ENCODE data around the gene AKR7A3. TPM values are rescaled to one million over a fixed set of nuclear protein-coding genes. Genes with fewer than 3 reads are reported as not detected.
A peak's percentile ranks its signal among the peaks of the same experiment; 100 is the strongest.
"Not testable (repeated sequence)": the region's sequence is repeated elsewhere in the genome, so short reads cannot be mapped to it uniquely, and the experiment has no call there.

Gene AKR7A3
- total RNA-seq, 1 donor from 2014 or later = 2.5 TPM

DNA sequence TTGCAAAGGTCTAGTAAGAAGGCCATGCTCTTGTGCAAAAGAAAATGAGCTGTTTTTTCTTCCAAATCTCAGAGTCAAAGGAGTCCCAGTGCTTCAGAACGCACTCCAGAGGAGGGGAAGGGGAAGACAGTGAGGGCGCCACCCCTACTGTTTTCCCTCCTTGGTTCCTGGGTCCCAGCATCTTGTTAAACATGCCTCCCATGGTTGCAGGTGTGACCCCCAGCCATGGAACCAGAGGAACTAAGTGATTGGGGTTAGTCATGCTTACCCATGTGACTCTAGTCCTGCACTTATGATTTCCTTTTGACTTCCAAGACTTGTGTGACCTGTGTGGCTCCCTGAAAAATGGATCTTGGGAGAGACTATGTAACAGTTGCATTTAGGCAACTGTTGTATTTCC is 6.1 kb upstream of the AKR7A3 start:
- Mint-ChIP-seq H3K4me3 (no peak overlapping the region), H3K36me3 (ENCODE audit: low read depth) (peaks cover 26% of the 10 kb centered on the region), H3K4me1 (no peaks in the 10 kb centered on the region), H3K27ac (no peak overlapping the region), H3K27me3 (peaks cover 2% of the 10 kb centered on the region), H3K9me3 (peaks cover 24% of the 10 kb centered on the region)
- no peak for DNase-seq
- intact Hi-C loops (cut with micrococcal nuclease) = no loop called here

DNA sequence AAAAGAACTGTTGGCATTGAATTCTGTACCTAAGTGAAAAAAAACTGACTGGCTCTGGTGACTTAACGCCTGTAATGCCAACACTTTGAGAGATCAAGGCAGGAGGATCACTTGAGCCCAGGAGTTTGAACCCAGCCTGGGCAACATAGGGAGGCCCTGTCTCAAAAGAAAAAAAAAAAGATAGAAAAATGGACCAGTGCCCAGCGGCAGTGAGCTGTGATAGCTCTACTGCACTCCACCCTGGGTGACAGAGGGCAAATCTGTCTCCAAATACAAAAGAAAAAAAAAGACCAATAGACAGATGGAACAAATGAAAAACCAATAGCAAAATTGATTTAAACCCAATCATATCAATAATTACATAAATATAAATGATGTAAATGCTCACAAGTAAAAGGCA is 674 bp upstream of the AKR7A3 start:
- H3K9me3 Mint-ChIP-seq = peaks cover 1% of the 10 kb centered on the region
- intact Hi-C loops (cut with micrococcal nuclease) = no loop called here
- DNase-seq = no peak
- H3K27me3 Mint-ChIP-seq = peaks cover 10% of the 10 kb centered on the region
- no peak overlapping the region for H3K27ac Mint-ChIP-seq
- peaks cover 6% of the 10 kb centered on the region for H3K36me3 Mint-ChIP-seq (ENCODE audit: low read depth)
- H3K4me1 Mint-ChIP-seq = peaks cover 2% of the 10 kb centered on the region
- H3K4me3 Mint-ChIP-seq = peak overlapping the region; percentile 43

DNA sequence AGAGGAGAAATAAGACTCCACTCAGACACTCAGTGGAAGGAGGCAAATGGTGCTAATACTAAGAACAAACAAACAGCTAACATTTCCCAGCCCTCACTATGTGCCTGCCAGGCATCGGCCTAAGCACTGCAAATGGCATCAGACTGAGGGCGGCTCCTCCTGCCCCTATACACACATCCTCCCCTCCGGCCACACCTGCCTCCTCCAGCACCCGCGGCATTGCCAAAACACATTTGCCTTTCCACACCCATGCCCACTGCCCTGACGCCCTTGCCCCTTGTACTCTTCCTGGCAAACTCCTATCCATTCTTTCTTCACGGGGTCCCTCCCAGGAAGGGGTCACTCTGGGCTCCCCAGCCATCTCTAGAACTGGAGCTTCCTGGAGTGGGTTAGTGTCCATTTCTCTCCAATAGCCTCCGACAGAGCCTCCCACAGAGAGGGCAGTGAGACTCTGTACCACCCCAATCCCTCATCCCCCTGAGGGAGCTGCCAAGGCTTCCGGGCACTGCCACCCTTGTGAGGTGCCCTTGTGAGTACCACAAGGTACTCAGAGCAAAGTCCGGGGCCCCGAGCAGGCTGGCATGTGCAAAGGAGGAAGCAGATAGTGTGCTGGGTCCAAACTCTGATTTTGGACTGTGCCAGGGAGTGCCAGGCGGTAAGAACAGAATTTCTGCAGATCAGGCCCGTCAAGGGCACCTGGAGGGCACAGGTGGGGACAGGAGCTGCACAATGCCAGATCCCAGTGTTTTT is 959 bp downstream of the AKR7A3 start:
- intact Hi-C loops (cut with micrococcal nuclease) = no loop called here
- H3K27ac Mint-ChIP-seq = peak overlapping the region; percentile 12

DNA sequence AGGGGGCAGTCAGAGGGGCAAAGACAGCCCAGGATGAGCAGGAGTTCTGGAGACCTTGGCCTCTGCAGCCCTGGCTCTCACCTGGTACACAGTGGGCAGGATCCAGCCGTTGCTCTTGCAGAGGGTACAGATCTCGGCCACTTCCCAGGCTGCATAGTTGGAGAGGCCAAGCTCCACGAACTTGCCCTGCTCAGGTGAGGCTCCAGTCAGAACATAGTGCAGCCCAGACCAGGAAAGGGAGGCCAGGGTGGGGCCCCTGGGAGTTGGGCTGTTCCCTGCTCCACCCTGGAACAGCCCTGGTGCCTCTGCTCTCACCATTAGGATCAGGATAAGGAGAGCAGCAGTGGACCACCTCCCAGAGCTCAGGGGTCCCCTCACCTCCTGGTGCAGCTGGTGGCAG is 2.8 kb downstream of the AKR7A3 start:
- H3K9me3 Mint-ChIP-seq; intact Hi-C loops (cut with micrococcal nuclease); H3K4me3 Mint-ChIP-seq: not testable (repeated sequence)

More for the DNA sequence above, 959 bp downstream of the AKR7A3 start:
- Mint-ChIP-seq H3K36me3 (ENCODE audit: low read depth) (peaks cover 2% of the 10 kb centered on the region), H3K27me3 (peaks cover 10% of the 10 kb centered on the region), H3K4me1 (peaks cover 2% of the 10 kb centered on the region), H3K4me3 (peak overlapping the region; percentile 25), H3K9me3 (no peaks in the 10 kb centered on the region)
- DNase-seq = no peak

DNA sequence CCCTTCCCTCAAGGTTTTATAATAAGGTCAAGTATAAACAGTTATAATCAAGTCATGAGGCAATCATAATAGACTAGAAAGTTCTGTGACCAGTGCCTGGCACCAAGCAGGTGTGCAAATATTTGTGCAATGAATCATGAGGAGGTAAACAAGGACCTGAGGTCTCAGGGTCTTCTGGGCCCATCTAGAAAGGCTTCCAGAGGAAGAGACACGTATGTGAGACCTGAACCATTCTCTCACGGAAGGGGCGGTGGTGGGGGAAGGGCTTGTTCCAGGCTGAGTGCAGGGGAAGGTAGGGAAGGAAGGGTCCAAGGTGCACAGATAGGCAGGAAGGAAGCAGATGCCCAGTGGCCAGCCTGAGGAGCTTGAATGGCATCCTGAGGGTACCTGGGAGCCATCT is 3.2 kb downstream of the AKR7A3 start:
- H3K36me3 Mint-ChIP-seq (ENCODE audit: low read depth); H3K4me3 Mint-ChIP-seq; DNase-seq; H3K9me3 Mint-ChIP-seq; H3K27ac Mint-ChIP-seq; intact Hi-C loops (cut with micrococcal nuclease); H3K4me1 Mint-ChIP-seq: not testable (repeated sequence)
- H3K27me3 Mint-ChIP-seq = peaks cover 10% of the 10 kb centered on the region

More for the DNA sequence above, 2.8 kb downstream of the AKR7A3 start:
- H3K4me1 Mint-ChIP-seq; H3K36me3 Mint-ChIP-seq (ENCODE audit: low read depth); H3K27ac Mint-ChIP-seq; DNase-seq: not testable (repeated sequence)
- H3K27me3 Mint-ChIP-seq = peaks cover 10% of the 10 kb centered on the region

DNA sequence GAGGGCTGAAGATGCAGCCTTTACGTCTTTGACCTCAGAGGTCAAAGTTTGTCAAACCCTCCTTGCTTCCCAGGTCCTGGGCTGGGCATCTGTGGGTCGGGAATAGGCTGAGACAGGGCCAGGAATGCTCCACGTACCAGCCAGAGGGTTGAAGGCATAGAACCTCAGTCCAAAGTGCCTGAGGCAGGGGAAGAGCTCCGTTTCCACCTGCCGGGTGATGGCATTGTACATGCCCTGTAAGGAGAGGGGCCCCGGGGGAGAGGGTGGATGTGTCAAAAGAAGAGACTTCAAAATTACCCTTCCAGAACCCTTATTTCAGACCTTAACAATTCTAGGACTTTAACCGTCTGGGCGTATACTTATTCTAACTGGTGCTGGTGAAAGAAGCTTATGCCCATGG is 3.7 kb downstream of the AKR7A3 start:
- H3K27ac Mint-ChIP-seq = no peak overlapping the region
- H3K4me1 Mint-ChIP-seq = peaks cover 2% of the 10 kb centered on the region
- no peaks in the 10 kb centered on the region for H3K9me3 Mint-ChIP-seq
- H3K4me3 Mint-ChIP-seq = no peak overlapping the region
- no peak for DNase-seq
- intact Hi-C loops (cut with micrococcal nuclease) = no loop called here
- peaks cover 1% of the 10 kb centered on the region for H3K36me3 Mint-ChIP-seq (ENCODE audit: low read depth)
- peaks cover 9% of the 10 kb centered on the region for H3K27me3 Mint-ChIP-seq

DNA sequence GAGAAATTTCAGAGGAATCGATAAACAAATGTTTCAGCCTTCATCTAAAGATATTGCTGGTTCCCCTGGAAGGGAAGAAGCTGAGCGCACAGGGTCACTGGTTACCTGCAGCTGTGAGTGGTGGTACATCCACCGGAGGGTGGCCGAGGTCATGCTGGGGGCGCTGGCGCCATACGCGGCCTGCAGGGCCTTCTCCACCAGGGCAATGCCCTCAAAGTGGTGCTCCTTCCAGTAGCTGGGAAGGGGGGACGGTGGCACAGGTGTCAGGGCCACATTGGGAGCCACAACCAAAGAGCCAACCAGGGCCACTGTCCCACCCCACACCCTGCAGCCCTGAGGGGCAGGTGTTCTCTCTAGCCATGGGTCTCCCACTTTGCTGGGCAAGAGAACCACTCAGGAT is 4.7 kb downstream of the AKR7A3 start:
- Mint-ChIP-seq H3K27me3 (peaks cover 6% of the 10 kb centered on the region), H3K4me3 (no peak overlapping the region), H3K27ac (no peak overlapping the region), H3K9me3 (no peaks in the 10 kb centered on the region), H3K36me3 (ENCODE audit: low read depth) (peaks cover 1% of the 10 kb centered on the region), H3K4me1 (peaks cover 2% of the 10 kb centered on the region)
- intact Hi-C loops (cut with micrococcal nuclease) = no loop called here
- DNase-seq = no peak

DNA sequence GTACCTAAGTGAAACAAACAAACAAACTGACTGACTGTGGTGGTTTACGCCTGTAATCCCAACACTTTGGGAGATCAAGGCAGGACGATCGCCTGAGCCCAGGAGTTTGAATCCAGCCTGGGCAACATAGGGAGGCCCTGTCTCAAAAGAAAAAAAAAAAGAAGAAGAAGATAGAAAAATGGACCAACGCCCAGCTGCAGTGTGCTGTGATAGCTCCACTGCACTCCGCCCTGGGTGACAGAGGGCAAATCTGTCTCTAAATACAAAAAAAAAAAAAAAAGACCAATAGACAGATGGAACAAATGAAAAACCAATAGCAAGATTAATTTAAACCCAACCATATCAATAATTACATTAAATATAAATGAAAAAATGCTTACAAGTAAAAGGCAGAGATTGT is 13.9 kb downstream of the AKR7A3 start:
- Mint-ChIP-seq H3K4me1 (no peaks in the 10 kb centered on the region), H3K27me3 (peaks cover 11% of the 10 kb centered on the region), H3K9me3 (peaks cover 4% of the 10 kb centered on the region), H3K27ac (no peak overlapping the region), H3K36me3 (ENCODE audit: low read depth) (peaks cover 2% of the 10 kb centered on the region), H3K4me3 (no peak overlapping the region)
- intact Hi-C loops (cut with micrococcal nuclease) = no loop called here
- DNase-seq = no peak

DNA sequence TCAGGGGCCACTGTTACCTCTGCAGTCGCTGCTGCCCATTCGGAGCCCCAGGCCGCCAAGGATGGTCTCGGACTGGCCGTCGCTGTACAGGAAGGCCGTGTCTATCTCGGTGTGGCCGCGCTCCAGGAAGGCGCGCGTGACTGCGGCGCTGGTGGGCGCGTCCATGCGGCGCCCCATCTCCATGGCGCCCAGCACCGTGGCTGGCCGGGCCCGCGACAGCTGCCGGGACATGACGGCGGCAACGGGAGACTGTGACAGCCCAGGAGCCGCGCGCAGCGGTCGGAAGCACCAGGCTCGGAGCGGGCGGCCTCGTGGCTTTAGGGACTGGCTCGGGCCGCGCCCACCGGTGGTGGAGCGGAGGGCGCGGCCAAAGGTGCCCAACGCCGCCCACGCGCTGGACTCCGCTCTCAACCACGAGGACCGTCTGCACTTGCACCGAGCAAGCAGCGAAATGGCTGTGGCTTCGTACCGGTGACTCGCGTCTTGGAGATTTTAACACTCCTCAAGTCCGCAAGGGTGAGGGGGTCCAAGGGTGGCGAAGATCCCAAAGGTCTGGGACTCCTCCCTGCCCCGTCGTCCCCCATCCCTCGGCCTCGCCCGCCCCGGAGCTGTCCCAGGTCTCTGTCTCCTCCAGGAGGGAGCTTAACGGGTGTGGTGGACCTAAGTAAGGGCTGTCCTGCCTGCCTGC is 14.6 kb downstream of the AKR7A3 start:
- H3K27me3 Mint-ChIP-seq = peaks cover 11% of the 10 kb centered on the region
- intact Hi-C loops (cut with micrococcal nuclease); DNase-seq; H3K9me3 Mint-ChIP-seq; H3K4me3 Mint-ChIP-seq; H3K36me3 Mint-ChIP-seq (ENCODE audit: low read depth); H3K27ac Mint-ChIP-seq; H3K4me1 Mint-ChIP-seq: not testable (repeated sequence)

DNA sequence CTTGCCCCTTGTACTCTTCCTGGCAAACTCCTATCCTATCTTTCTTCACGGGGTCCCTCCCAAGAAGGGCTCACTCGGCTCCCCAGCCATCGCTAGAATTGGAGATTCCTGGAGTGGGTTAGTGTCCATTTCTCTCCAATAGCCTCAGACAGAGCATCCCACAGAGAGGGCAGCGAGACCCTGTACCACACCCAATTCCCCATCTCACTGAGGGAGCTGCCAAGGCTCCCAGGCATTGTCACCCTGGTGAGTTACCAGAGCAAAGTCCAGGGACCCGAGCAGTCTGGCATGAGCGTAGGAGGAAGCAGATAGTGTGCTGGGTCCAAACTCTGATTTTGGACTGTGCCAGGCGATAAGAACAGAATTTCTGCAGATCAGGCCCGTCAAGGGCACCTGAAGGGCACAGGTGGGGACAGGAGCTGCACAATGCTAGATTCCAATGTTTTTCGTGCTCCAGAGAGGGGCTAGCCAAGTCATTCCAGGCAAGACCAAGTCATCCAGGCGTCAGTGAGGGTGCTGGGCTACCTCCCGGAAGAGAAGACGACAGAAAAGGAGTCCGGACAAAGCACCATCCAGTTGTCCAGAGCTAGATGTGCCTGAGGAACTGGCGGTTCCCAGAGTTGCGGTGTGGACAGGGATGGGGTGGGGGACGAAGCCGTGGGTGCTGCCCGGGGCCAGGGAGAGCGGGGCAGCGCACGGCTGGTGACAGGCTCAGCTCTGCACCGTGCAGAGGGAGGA is 15.3 kb downstream of the AKR7A3 start:
- H3K4me3 Mint-ChIP-seq = no peak overlapping the region
- peaks cover 11% of the 10 kb centered on the region for H3K27me3 Mint-ChIP-seq
- peaks cover 4% of the 10 kb centered on the region for H3K9me3 Mint-ChIP-seq
- peaks cover 2% of the 10 kb centered on the region for H3K36me3 Mint-ChIP-seq (ENCODE audit: low read depth)
- H3K4me1 Mint-ChIP-seq = no peaks in the 10 kb centered on the region
- H3K27ac Mint-ChIP-seq = no peak overlapping the region
- intact Hi-C loops (cut with micrococcal nuclease) = no loop called here
- DNase-seq = no peak

DNA sequence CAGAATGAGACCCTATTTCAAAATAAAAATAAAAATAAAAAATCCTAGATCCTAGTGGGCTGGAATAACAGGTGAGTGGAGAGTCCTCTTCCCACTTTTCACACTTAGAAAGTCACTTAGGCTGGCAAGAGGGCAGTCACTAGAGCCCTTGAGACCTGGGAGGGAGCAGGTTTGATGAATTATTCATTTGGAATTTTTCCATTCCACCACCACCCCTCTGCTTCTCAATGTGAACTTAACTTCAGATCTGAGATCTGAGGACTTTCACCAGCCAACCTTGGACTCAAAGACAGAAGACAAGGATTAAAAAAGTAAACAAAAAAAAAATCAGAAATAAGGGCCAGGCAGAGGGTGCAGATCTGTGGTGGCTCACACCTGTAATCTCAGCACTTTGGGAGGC is 16.5 kb downstream of the AKR7A3 start:
- Mint-ChIP-seq H3K27ac (no peak overlapping the region), H3K4me3 (no peak overlapping the region), H3K27me3 (peaks cover 11% of the 10 kb centered on the region), H3K4me1 (no peaks in the 10 kb centered on the region), H3K36me3 (ENCODE audit: low read depth) (peaks cover 2% of the 10 kb centered on the region), H3K9me3 (peaks cover 4% of the 10 kb centered on the region)
- no peak for DNase-seq
- intact Hi-C loops (cut with micrococcal nuclease) = no loop called here

DNA sequence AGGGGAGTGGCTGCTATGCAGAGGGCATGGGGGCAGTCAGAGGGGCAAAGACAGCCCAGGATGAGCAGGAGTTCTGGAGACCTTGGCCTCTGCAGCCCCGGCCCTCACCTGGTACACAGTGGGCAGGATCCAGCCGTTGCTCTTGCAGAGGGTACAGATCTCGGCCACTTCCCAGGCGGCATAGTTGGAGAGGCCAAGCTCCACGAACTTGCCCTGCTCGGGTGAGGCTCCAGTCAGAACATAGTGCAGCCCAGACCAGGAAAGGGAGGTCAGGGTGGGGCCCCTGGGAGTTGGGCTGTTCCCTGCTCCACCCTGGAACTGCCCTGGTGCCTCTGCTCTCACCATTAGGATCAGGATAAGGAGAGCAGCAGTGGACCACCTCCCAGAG is 18.2 kb downstream of the AKR7A3 start:
- H3K4me3 Mint-ChIP-seq; H3K9me3 Mint-ChIP-seq; DNase-seq; intact Hi-C loops (cut with micrococcal nuclease); H3K4me1 Mint-ChIP-seq; H3K27ac Mint-ChIP-seq; H3K36me3 Mint-ChIP-seq (ENCODE audit: low read depth): not testable (repeated sequence)
- peaks cover 11% of the 10 kb centered on the region for H3K27me3 Mint-ChIP-seq

DNA sequence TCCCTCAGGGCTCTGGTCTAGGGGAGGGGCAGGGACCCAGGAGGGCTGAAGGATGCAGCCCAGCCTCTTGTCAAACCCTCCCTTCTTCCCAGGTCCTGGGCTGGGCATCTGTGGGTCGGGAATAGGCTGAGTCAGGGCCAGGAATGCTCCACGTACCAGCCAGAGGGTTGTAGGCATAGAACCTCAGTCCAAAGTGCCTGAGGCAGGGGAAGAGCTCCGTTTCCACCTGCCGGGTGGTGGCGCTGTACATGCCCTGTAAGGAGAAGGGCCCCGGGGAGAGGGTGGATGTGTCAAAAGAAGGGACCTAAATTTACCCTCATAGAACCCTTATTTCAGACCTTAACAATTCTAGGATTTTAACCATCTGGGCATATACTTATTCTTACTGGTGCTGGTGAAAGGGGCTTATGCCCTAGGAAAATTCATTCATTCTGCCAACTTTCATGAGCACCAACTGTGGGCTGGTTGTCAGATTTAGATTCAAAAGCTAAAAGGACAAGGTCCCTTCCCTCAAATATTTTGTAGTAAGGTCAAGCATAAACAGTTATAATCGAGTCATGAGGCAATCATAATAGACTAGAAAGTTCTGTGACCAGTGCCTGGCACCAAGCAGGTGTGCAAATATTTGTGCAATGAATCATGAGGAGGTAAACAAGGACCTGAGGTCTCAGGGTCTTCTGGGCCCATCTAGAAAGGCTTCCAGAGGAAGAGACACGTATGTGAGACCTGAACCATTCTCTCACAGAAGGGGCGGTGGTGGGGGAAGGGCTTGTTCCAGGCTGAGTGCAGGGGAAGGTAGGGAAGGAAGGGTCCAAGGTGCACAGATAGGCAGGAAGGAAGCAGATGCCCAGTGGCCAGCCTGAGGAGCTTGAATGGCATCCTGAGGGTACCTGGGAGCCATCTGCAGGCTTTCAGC is 18.9 kb downstream of the AKR7A3 start:
- H3K27me3 Mint-ChIP-seq = peaks cover 11% of the 10 kb centered on the region
- H3K4me3 Mint-ChIP-seq; H3K27ac Mint-ChIP-seq; H3K4me1 Mint-ChIP-seq; DNase-seq; H3K36me3 Mint-ChIP-seq (ENCODE audit: low read depth); H3K9me3 Mint-ChIP-seq; intact Hi-C loops (cut with micrococcal nuclease): not testable (repeated sequence)
